ENCODE results near the gene ENTPD5. TPM values are rescaled to one million over a fixed set of nuclear protein-coding genes. Genes with fewer than 3 reads are reported as not detected.
"Not testable (repeated sequence)": the region's sequence is repeated elsewhere in the genome, so short reads cannot be mapped to it uniquely, and the experiment has no call there.

ENTPD5 gene
- total RNA-seq, 1 donor from 2014 or later, result 2.7 TPM

- no peak overlapping the region for H3K4me3 ChIP-seq (ENCODE audit: low read depth, low read length)
- TF ChIP-seq, protein P1, sequence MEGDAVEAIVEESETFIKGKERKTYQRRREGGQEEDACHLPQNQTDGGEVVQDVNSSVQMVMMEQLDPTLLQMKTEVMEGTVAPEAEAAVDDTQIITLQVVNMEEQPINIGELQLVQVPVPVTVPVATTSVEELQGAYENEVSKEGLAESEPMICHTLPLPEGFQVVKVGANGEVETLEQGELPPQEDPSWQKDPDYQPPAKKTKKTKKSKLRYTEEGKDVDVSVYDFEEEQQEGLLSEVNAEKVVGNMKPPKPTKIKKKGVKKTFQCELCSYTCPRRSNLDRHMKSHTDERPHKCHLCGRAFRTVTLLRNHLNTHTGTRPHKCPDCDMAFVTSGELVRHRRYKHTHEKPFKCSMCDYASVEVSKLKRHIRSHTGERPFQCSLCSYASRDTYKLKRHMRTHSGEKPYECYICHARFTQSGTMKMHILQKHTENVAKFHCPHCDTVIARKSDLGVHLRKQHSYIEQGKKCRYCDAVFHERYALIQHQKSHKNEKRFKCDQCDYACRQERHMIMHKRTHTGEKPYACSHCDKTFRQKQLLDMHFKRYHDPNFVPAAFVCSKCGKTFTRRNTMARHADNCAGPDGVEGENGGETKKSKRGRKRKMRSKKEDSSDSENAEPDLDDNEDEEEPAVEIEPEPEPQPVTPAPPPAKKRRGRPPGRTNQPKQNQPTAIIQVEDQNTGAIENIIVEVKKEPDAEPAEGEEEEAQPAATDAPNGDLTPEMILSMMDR (conservative IDR thresholded peaks at IDR 0.05; ENCODE audit: low read depth, low read length), result no peak
- DNase-seq (ENCODE audit: low read depth), result no peak
These were observed 74.5 kb downstream of the ENTPD5 start for GRCh38 chr14:73944432-73945158.

- DNase-seq (ENCODE audit: low read depth), result peak; percentile 74
- H3K4me3 ChIP-seq (ENCODE audit: low read depth, low read length), result no peak overlapping the region
- TF ChIP-seq, protein P1 (conservative IDR thresholded peaks at IDR 0.05; ENCODE audit: low read depth, low read length), result no peak
These were observed 76.0 kb downstream of the ENTPD5 start for GRCh38 chr14:73943083-73943482.

DNA sequence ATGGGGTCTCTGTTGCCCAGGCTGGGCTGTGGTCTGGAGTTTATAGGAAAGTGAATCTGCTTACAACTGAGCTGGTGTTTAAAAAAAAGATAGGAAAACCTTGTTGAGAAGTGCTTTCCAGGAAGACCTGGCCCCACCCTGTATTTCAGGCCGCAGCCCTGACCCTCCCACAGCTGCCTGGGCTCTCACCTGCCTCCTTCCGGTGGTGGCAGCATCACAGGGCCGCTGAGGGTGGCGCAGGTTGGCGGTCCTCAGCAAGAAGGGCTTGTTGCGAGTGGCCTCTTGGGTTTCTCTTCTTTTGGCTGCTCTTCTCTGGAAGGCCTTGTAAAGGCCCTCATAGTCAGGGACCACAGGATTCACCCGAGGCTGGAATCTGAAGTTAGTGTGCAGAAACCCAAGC is 76.9 kb downstream of the ENTPD5 start:
- no peak overlapping the region for H3K4me3 ChIP-seq (ENCODE audit: low read depth, low read length)
- DNase-seq (ENCODE audit: low read depth), result no peak
- TF ChIP-seq, protein P1 (conservative IDR thresholded peaks at IDR 0.05; ENCODE audit: low read depth, low read length), result no peak

- TF ChIP-seq, protein P1 (conservative IDR thresholded peaks at IDR 0.05; ENCODE audit: low read depth, low read length), result no peak
- DNase-seq (ENCODE audit: low read depth), result no peak
- H3K4me3 ChIP-seq (ENCODE audit: low read depth, low read length), result no peak overlapping the region
These were observed 82.1 kb downstream of the ENTPD5 start for GRCh38 chr14:73937012-73937411.

DNA sequence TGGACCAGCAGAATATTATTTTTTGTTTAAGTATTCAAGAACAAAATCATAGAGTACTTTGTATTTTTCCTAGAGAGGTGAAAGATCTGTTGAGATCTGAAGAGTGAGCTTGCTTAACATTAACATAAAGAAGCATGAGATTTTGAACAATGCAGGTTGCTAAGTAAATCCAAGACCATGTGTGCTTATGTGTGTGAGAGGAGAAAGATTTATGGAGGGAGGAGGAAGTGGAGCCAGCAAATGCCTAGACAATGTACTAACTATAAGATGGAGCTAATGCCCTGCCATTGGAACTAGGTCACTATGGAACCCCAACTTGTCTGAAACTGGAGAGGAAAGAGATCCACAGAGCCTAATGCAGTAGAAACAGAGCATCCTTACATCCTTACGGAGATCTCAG is 82.5 kb downstream of the ENTPD5 start:
- TF ChIP-seq, protein P1 (conservative IDR thresholded peaks at IDR 0.05; ENCODE audit: low read depth, low read length), result no peak
- DNase-seq (ENCODE audit: low read depth), result no peak

DNA sequence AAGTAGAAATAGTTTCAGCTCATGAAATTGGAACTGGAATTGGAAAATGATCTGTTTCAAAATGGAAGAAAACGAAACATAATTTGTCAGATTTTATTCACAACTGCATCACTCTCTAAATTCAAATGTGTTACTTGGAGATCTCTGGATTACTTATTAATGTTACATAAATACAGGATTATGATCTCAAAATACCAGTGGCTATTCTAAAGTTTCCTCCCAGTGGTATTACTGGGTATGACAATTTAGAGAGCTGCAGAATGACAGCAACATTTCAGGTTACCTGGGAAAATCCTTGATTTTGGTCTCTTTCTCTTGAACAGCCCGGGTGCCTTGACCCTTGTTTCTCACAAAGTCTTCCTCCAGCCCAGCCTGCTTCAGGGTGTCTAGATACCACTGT is 83.4 kb downstream of the ENTPD5 start:
- TF ChIP-seq, protein P1 (conservative IDR thresholded peaks at IDR 0.05; ENCODE audit: low read depth, low read length), result peak; percentile 41
- H3K4me3 ChIP-seq (ENCODE audit: low read depth, low read length), result no peak overlapping the region
- no peak for DNase-seq (ENCODE audit: low read depth)

More for the DNA sequence above, 82.5 kb downstream of the ENTPD5 start:
- no peak overlapping the region for H3K4me3 ChIP-seq (ENCODE audit: low read depth, low read length)

GRCh38 chr14:73924337-73924736 is 94.8 kb downstream of the ENTPD5 start:
- no peak overlapping the region for H3K4me3 ChIP-seq (ENCODE audit: low read depth, low read length)
- DNase-seq (ENCODE audit: low read depth), result no peak
- TF ChIP-seq, protein P1 (conservative IDR thresholded peaks at IDR 0.05; ENCODE audit: low read depth, low read length), result no peak

DNA sequence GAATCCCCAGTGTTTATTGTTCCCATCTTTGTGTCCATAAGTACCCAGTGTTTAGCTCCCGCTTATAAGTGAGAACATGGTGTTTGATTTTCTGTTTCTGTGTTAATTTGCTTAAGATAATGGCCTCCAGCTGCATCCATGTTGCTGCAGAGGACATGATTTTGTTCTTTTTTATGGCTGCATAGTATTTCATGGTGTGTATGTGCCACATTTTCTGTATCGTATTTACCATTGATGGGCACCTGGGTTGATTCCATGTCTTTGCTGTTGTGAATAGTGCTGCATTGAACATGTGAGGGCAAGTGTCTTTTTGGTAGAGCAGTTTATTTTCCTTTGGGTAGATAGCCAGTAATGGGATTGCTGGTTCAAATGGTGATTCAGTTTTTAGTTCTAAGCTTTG is 99.6 kb downstream of the ENTPD5 start:
- not testable (repeated sequence) for DNase-seq (ENCODE audit: low read depth); H3K4me3 ChIP-seq (ENCODE audit: low read depth, low read length)
